Measurements from ENCODE around the gene ACOXL.

ACOXL gene

GRCh38 chr2:110820128-110820527, 87.8 kb downstream of the ACOXL start:
- H3K4me3 ChIP-seq (ENCODE audit: low read depth, low read length), result no peak overlapping the region
- DNase-seq (ENCODE audit: low read depth), result no peak

GRCh38 chr2:110823165-110823564, 90.8 kb downstream of the ACOXL start:
- TF ChIP-seq CTCF (conservative IDR thresholded peaks at IDR 0.05; ENCODE audit: low read depth, low read length), result no peak
- no peak overlapping the region for H3K4me3 ChIP-seq (ENCODE audit: low read depth, low read length)
- DNase-seq (ENCODE audit: low read depth), result no peak

More at GRCh38 chr2:110820128-110820527, 87.8 kb downstream of the ACOXL start:
- no peak for TF ChIP-seq CTCF (conservative IDR thresholded peaks at IDR 0.05; ENCODE audit: low read depth, low read length)

GRCh38 chr2:110827511-110827910, 95.1 kb downstream of the ACOXL start:
- H3K4me3 ChIP-seq (ENCODE audit: low read depth, low read length), result no peak overlapping the region
- no peak for DNase-seq (ENCODE audit: low read depth)
- TF ChIP-seq CTCF (conservative IDR thresholded peaks at IDR 0.05; ENCODE audit: low read depth, low read length), result no peak

DNA sequence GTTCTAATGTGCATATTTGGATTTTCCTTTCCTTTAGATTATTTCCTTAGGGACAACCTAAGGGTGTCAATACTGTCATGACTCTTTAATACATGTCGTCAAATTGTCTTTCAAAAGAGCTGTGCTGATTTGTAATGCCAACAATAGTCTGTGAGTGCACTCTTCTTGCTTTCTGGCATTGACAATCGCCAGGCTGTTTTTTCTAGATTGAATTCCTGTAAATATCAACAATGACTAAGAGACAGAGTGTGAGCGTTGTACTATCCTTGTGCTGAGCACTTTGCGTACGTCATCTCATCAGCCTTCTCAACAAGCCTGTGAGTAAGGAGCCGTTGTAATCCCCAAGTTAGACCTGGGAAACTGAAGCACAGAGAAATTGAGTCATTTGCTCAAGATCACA, 96.0 kb downstream of the ACOXL start:
- H3K4me3 ChIP-seq (ENCODE audit: low read depth, low read length), result no peak overlapping the region
- no peak for TF ChIP-seq CTCF (conservative IDR thresholded peaks at IDR 0.05; ENCODE audit: low read depth, low read length)
- DNase-seq (ENCODE audit: low read depth), result no peak

DNA sequence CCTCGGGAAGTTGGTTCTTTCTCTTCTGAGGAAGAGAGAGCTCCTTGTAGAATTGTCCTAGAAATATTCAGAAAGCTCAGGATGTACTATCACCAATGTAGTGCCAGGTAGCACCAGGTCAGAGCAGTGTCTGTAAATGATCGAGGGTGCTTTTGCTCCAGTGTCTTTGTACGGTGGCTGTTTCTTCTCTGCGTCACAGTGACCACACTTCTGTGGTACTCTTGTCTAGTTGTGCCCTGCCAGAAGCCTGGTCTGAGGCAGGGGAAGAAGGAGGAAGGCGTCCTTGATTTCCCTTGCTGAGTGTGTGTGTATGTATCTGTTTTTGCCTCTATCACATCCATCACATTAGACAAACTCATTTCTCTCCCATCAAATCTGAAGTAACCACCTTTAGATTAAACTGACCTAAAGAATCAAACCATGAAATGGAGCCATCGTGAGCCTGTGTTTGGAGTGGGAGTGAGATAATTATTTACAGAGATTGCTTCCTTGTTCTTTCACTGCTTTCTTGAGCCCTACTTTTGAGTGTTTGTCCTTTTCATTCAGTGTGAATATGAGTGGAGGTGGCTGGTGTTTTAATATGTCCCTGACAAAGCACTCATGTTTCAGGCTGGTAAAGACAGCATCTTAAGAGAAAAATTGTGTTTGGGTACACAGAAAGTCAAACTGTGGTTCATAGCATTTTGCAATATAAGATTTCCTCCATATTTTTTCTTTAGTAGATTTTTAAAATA, 97.2 kb downstream of the ACOXL start:
- TF ChIP-seq CTCF (conservative IDR thresholded peaks at IDR 0.05; ENCODE audit: low read depth, low read length), result no peak

DNA sequence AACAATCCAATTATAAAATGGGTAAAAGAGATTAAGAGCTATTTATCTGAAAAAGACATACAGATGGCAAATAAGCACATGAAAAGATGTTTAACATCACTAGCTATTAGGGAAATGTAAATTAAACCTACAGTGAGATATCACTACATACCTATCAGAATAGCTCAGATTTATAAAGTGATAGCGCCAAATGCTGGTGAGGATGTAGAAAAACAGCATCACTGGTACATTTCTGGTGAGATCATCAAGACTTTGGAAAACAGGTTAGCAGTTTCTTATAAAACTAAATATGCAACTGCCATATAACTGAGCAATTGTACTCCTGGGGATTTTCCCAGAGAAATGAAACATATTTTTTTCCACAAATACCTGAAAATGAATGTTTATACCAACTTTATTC, 100.4 kb downstream of the ACOXL start:
- H3K4me3 ChIP-seq (ENCODE audit: low read depth, low read length), result no peak overlapping the region
- no peak for DNase-seq (ENCODE audit: low read depth)
- TF ChIP-seq CTCF (conservative IDR thresholded peaks at IDR 0.05; ENCODE audit: low read depth, low read length), result no peak

More for the DNA sequence above, 97.2 kb downstream of the ACOXL start:
- H3K4me3 ChIP-seq (ENCODE audit: low read depth, low read length), result no peak overlapping the region
- DNase-seq (ENCODE audit: low read depth), result no peak
